K562 (cell line): ENCODE data around the gene SPTSSA. TPM values are rescaled to one million over a fixed set of nuclear protein-coding genes. Genes with fewer than 3 reads are reported as not detected.

ENCODE experiments used
- CTBP1 ChIP-seq: fragments of 450-650 bp; IDR thresholded peaks from 2 replicates; pipeline ENCODE4 v1.6.1; 2016; ENCODE audit warnings: borderline replicate concordance
- DNMT1 ChIP-seq: fragments of 450-650 bp; IDR thresholded peaks from 2 replicates; pipeline ENCODE4 v1.6.1; 2016; ENCODE audit warnings: antibody characterized with exemption, mild to moderate bottlenecking
- ELF2 ChIP-seq: fragments of 250-450 bp; sonication (Bioruptor Pico); IDR thresholded peaks from 2 replicates; pipeline ENCODE4 v1.5.0; 2021; ENCODE audit warnings: mild to moderate bottlenecking
- HNRNPH1 ChIP-seq: fragments of 200-400 bp; formaldehyde crosslinking; optimal IDR thresholded peaks from 2 replicates; pipeline ENCODE3; 2017; ENCODE audit warnings: low read depth, mild to moderate bottlenecking, low read length, moderate library complexity
- LARP7 ChIP-seq: fragments of 450-650 bp; IDR thresholded peaks from 2 replicates; pipeline ENCODE4 v1.6.1; 2016
- MEIS2 ChIP-seq: fragments of 450-650 bp; IDR thresholded peaks from 2 replicates; pipeline ENCODE4 v1.6.1; 2014; ENCODE audit warnings: mild to moderate bottlenecking; ENCODE audit not compliant: partially characterized antibody
- NCOA4 ChIP-seq: fragments of 450-650 bp; IDR thresholded peaks from 2 replicates; pipeline ENCODE4 v1.6.1; 2018; ENCODE audit warnings: mild to moderate bottlenecking; ENCODE audit not compliant: partially characterized antibody
- NR3C1 ChIP-seq: sonication (generic); formaldehyde crosslinking; IDR thresholded peaks from 2 replicates; pipeline ENCODE4 v1.8.1; 2022; ENCODE audit warnings: missing genetic modification reagents
- RBM39 ChIP-seq: fragments of 200-400 bp; formaldehyde crosslinking; optimal IDR thresholded peaks from 2 replicates; pipeline ENCODE3; 2018; ENCODE audit warnings: low read depth, low read length
- SIN3B ChIP-seq: fragments of 450-650 bp; IDR thresholded peaks from 2 replicates; pipeline ENCODE4 v1.6.1; 2017; ENCODE audit warnings: low read depth, mild to moderate bottlenecking, moderate library complexity
- SMARCA4 ChIP-seq: fragments of 450-650 bp; IDR thresholded peaks from 2 replicates; pipeline ENCODE4 v1.6.1; 2016
- SRSF9 ChIP-seq: fragments of 200-400 bp; formaldehyde crosslinking; IDR thresholded peaks from 2 replicates; pipeline ENCODE4 v1.6.1; 2017; ENCODE audit warnings: low read depth, low read length, borderline replicate concordance
- U2AF1 ChIP-seq: fragments of 200-400 bp; formaldehyde crosslinking; optimal IDR thresholded peaks from 2 replicates; pipeline ENCODE3; 2017; ENCODE audit warnings: mild to moderate bottlenecking, low read depth, low read length, moderate library complexity
- ZNF551 ChIP-seq: fragments of 250-450 bp; sonication (Bioruptor Pico); IDR thresholded peaks from 2 replicates; pipeline ENCODE4 v1.5.0; 2021; ENCODE audit warnings: mild to moderate bottlenecking, moderate library complexity
- polyA plus RNA-seq, 8 experiments: library from polyadenylated mRNA; depleted of rRNA in 4 of 8; stranded (reverse) in 5 of 8; unstranded in 3 of 8; fragments of >200 nt; fragmentation: Nextera tagmentation in 2 of 8; fragmentation: Illumina TruSeq in 1 of 8; extraction: Ambion mirVana in 2 of 8; extraction: Trizol in 1 of 8; gene quantifications; 2 replicates each; pipeline versions ENCODE4 v1.2.1 to v1.2.3, GENCODE V29; 2011 to 2014; ENCODE audit warnings: inconsistent platforms in 1 of 8, missing spikeins in 1 of 8
- total RNA-seq, 7 experiments: library from RNA; depleted of rRNA in 6 of 7; stranded (reverse); fragments of >200 nt in 6 of 7; fragmentation: Illumina TruSeq in 2 of 7; extraction: Trizol in 2 of 7; gene quantifications; 2 replicates each; pipeline versions ENCODE4 v1.2.1 to v1.2.3, GENCODE V29; 2011 to 2021; ENCODE audit warnings: low replicate concordance in 1 of 7
- TF ChIP-seq, protein P1 (sequence below), 2 experiments: IDR thresholded peaks in 1 of 2; conservative IDR thresholded peaks in 1 of 2; 2 replicates each; pipeline ENCODE4 v1.6.1; 2016; ENCODE audit warnings: low read depth in 2 of 2, mild to moderate bottlenecking in 1 of 2, missing compliant biosample characterization in 1 of 2, missing genetic modification characterization in 1 of 2, moderate library complexity in 1 of 2
- TF ChIP-seq, protein P2 (sequence below): sonication (generic); formaldehyde crosslinking; IDR thresholded peaks from 2 replicates; pipeline ENCODE4 v1.8.1; 2023; ENCODE audit warnings: mild to moderate bottlenecking, missing genetic modification reagents, moderate library complexity
- TF ChIP-seq, protein P3 (sequence below), 2 experiments: IDR thresholded peaks; 2 replicates each; pipeline ENCODE4 v1.6.1; 2011; ENCODE audit warnings: borderline replicate concordance in 1 of 2, control low read depth in 1 of 2, low read depth in 1 of 2, low read length in 1 of 2, mild to moderate bottlenecking in 1 of 2, mixed read lengths in 1 of 2, moderate library complexity in 1 of 2; ENCODE audit not compliant: insufficient read depth in 1 of 2, insufficient read length in 1 of 2, poor library complexity in 1 of 2, severe bottlenecking in 1 of 2; ENCODE audit errors: extremely low read depth in 1 of 2
- TF ChIP-seq, protein P4 (sequence below), 2 experiments: fragments of 450-650 bp; IDR thresholded peaks; 2 replicates each; pipeline ENCODE4 v1.6.1; 2018; ENCODE audit warnings: mild to moderate bottlenecking in 2 of 2, low read depth in 1 of 2; ENCODE audit not compliant: partially characterized antibody in 2 of 2

Gene SPTSSA
- total and polyA plus RNA-seq, 9 of the 15 experiments (the other 6 are each of a cell fraction or from before 2014, with no cell fraction given) = 6.8 to 35.7 (median 22.0) TPM

DNA sequence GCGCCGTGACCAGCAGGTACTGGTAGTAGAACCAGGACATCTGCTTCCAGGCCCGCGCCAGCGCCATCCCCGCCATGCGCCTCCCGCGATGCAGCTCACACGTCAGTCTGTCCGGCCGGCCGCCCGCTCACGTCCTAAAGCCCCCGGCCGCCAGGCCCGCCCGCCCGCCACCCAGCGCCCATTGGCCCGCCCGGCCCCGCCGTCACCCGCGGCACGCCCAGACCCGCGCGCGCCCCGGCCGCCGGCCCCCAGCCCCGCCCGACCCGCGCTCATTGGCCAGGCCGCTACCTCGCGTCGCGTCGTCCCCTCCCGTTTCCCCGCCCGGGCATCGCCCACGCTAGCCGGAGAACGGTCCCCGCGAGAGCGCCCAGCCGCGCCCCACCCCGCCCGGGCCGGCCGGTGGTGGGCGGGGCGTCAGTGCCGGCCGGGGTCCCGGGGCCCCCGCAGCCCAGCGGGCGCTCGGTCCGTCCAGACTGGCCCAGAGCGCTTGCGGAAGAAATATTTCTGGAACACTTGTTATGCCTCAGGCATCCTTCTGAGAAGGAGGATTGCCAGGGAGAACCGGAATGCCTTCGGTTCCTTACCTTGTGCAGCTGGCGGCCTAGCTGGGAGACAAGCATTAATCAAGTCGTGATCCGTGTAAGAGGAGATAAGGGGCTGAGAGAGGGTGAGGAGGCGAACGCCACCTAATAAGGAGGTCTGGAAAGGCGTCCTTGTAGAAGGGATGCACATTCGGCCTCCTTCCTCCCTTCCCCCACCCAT lies at the start of gene SPTSSA (continued):
- TF ChIP-seq, protein P1, sequence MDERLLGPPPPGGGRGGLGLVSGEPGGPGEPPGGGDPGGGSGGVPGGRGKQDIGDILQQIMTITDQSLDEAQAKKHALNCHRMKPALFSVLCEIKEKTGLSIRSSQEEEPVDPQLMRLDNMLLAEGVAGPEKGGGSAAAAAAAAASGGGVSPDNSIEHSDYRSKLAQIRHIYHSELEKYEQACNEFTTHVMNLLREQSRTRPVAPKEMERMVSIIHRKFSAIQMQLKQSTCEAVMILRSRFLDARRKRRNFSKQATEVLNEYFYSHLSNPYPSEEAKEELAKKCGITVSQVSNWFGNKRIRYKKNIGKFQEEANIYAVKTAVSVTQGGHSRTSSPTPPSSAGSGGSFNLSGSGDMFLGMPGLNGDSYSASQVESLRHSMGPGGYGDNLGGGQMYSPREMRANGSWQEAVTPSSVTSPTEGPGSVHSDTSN (CRISPR knock-in tag; IDR thresholded peaks at IDR 0.05; ENCODE audit: low read depth) = no peak
- TF ChIP-seq, protein P1 (tag; conservative IDR thresholded peaks at IDR 0.05; ENCODE audit: low read depth) = peak; percentile 74
- TF ChIP-seq NR3C1 (CRISPR knock-in tag) (no peak), HNRNPH1 (no peak), NCOA4 (no peak), RBM39 (no peak), DNMT1 (no peak), SMARCA4 (0 out of 2 replicates have a peak, but pooled peaks have one; percentile 27), LARP7 (0 out of 2 replicates have a peak, but pooled peaks have one; percentile 45), CTBP1 (peak; percentile 21; the same call in 1 of the 2 replicates), ELF2 (CRISPR knock-in tag) (no peak), MEIS2 (peak; percentile 91), ZNF551 (CRISPR knock-in tag) (no peak), SIN3B (0 out of 2 replicates have a peak, but pooled peaks have one; percentile 11), SRSF9 (no peak), U2AF1 (no peak)
- TF ChIP-seq, protein P2, sequence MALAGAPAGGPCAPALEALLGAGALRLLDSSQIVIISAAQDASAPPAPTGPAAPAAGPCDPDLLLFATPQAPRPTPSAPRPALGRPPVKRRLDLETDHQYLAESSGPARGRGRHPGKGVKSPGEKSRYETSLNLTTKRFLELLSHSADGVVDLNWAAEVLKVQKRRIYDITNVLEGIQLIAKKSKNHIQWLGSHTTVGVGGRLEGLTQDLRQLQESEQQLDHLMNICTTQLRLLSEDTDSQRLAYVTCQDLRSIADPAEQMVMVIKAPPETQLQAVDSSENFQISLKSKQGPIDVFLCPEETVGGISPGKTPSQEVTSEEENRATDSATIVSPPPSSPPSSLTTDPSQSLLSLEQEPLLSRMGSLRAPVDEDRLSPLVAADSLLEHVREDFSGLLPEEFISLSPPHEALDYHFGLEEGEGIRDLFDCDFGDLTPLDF = no peak
- TF ChIP-seq, protein P3, sequence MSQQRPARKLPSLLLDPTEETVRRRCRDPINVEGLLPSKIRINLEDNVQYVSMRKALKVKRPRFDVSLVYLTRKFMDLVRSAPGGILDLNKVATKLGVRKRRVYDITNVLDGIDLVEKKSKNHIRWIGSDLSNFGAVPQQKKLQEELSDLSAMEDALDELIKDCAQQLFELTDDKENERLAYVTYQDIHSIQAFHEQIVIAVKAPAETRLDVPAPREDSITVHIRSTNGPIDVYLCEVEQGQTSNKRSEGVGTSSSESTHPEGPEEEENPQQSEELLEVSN (IDR thresholded peaks at IDR 0.05; ENCODE audit: borderline replicate concordance in 1 of 2, extremely low read depth in 1 of 2, insufficient read depth in 1 of 2, insufficient read length in 1 of 2, low read depth in 1 of 2, low read length in 1 of 2, poor library complexity in 1 of 2, severe bottlenecking in 1 of 2) = peak in 1 of 2 experiments; percentile 49
- TF ChIP-seq, protein P4, sequence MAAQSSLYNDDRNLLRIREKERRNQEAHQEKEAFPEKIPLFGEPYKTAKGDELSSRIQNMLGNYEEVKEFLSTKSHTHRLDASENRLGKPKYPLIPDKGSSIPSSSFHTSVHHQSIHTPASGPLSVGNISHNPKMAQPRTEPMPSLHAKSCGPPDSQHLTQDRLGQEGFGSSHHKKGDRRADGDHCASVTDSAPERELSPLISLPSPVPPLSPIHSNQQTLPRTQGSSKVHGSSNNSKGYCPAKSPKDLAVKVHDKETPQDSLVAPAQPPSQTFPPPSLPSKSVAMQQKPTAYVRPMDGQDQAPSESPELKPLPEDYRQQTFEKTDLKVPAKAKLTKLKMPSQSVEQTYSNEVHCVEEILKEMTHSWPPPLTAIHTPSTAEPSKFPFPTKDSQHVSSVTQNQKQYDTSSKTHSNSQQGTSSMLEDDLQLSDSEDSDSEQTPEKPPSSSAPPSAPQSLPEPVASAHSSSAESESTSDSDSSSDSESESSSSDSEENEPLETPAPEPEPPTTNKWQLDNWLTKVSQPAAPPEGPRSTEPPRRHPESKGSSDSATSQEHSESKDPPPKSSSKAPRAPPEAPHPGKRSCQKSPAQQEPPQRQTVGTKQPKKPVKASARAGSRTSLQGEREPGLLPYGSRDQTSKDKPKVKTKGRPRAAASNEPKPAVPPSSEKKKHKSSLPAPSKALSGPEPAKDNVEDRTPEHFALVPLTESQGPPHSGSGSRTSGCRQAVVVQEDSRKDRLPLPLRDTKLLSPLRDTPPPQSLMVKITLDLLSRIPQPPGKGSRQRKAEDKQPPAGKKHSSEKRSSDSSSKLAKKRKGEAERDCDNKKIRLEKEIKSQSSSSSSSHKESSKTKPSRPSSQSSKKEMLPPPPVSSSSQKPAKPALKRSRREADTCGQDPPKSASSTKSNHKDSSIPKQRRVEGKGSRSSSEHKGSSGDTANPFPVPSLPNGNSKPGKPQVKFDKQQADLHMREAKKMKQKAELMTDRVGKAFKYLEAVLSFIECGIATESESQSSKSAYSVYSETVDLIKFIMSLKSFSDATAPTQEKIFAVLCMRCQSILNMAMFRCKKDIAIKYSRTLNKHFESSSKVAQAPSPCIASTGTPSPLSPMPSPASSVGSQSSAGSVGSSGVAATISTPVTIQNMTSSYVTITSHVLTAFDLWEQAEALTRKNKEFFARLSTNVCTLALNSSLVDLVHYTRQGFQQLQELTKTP (IDR thresholded peaks at IDR 0.05; ENCODE audit: low read depth in 1 of 2, partially characterized antibody in 2 of 2) = no peak
